Spleen (tissue), 7 donors: ENCODE data around the gene TTC27.

Experiments used
- POLR2A ChIP-seq, 3 donors: fragments of 450-650 bp; IDR thresholded peaks; one replicate each; pipeline ENCODE4 v1.5.1; 2017; ENCODE audit warnings: antibody characterized with exemption in 3 of 3, mild to moderate bottlenecking in 1 of 3
- POLR2AphosphoS5 ChIP-seq, 3 donors: sonication (generic); formaldehyde crosslinking; IDR thresholded peaks; one replicate each; pipeline ENCODE4 v1.5.1; 2017; ENCODE audit warnings: antibody characterized with exemption in 3 of 3
- TF ChIP-seq, protein P1 (sequence below), 11 experiments: fragments of 200-600 bp in 7 of 11; fragments of 450-650 bp in 4 of 11; sonication (generic) in 4 of 11; IDR thresholded peaks in 8 of 11; conservative IDR thresholded peaks in 3 of 11; 1 replicate in 7 of 11; 2 replicates in 4 of 11; pipeline versions ENCODE4 v1.4.0 to v1.8.0; 2016 to 2021; ENCODE audit warnings: antibody characterized with exemption in 11 of 11, inconsistent platforms in 4 of 11, mild to moderate bottlenecking in 1 of 11
- donor health status: DM: no; HTN: no; CAD: no; lungs with moderate emphysema.
- donor health status: DM: no; HTN: no; CAD: no.
- donor health status: DM: no; HTN: no; CAD: no.

GRCh38 chr2:32715981-32716380, 88.1 kb downstream of the TTC27 start:
- TF ChIP-seq POLR2AphosphoS5 (IDR thresholded peaks at IDR 0.05) (no peak), POLR2A (IDR thresholded peaks at IDR 0.05) (no peak)
- TF ChIP-seq, protein P1, sequence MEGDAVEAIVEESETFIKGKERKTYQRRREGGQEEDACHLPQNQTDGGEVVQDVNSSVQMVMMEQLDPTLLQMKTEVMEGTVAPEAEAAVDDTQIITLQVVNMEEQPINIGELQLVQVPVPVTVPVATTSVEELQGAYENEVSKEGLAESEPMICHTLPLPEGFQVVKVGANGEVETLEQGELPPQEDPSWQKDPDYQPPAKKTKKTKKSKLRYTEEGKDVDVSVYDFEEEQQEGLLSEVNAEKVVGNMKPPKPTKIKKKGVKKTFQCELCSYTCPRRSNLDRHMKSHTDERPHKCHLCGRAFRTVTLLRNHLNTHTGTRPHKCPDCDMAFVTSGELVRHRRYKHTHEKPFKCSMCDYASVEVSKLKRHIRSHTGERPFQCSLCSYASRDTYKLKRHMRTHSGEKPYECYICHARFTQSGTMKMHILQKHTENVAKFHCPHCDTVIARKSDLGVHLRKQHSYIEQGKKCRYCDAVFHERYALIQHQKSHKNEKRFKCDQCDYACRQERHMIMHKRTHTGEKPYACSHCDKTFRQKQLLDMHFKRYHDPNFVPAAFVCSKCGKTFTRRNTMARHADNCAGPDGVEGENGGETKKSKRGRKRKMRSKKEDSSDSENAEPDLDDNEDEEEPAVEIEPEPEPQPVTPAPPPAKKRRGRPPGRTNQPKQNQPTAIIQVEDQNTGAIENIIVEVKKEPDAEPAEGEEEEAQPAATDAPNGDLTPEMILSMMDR (IDR thresholded peaks at IDR 0.05 in 8 of 11, conservative IDR thresholded peaks at IDR 0.05 in 3 of 11): no peak
